Measurements from ENCODE around the gene NPHS1. TPM values are rescaled to one million over a fixed set of nuclear protein-coding genes. Genes with fewer than 3 reads are reported as not detected.

The NPHS1 gene
- total and polyA plus RNA-seq, 9 of the 15 experiments (the other 6 are each of a cell fraction or from before 2014, with no cell fraction given), result 0.01 to 0.28 (median 0.14) TPM; not detected in 5

DNA sequence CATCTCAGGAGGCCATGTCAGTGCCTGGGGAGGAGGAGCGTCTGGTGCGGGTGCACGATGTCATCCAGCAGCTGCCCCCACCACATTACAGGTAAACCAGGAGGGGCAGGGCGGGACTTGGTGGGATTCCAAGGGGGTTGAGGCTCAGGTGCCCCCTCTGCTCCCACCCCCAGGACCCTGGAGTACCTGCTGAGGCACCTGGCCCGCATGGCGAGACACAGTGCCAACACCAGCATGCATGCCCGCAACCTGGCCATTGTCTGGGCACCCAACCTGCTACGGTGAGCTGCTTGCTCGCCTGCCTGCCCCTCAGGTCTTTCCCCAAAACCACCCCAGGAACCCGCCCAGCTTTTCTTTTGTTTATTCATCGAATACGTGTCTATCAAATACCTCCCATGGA, 69.7 kb downstream of the NPHS1 start:
- Histone ChIP-seq H3K9me3 (replicated peaks; ENCODE audit: control insufficient read depth, insufficient read depth, low read depth, low read length) (no peaks in the 10 kb centered on the region), H3K9ac (ENCODE audit: insufficient read depth in 1 of 2, low read depth in 2 of 2, low read length in 2 of 2) (no peak overlapping the region), H3K27me3 (ENCODE audit: control insufficient read depth in 2 of 2, insufficient read depth in 2 of 2, low read length in 2 of 2) (no peaks in the 10 kb centered on the region), H3K4me1 (replicated peaks in 1 of 2; ENCODE audit: control insufficient read depth in 2 of 2, insufficient read depth in 2 of 2, low read length in 2 of 2) (peaks cover 0 to 35% of the 10 kb centered on the region in 2 experiments; a peak in 1 of 5 replicates), H3K36me3 (ENCODE audit: control insufficient read depth, insufficient read depth, low read length) (peaks cover 24% of the 10 kb centered on the region; the same call in 2 of the 3 replicates), H3K27ac (ENCODE audit: extremely low read depth, low read depth, low read length) (no peak overlapping the region), H3K79me2 (ENCODE audit: control insufficient read depth, insufficient read depth, low read length) (no peaks in the 10 kb centered on the region), H3K4me2 (ENCODE audit: insufficient read depth, low read length) (no peak overlapping the region), H2AFZ (ENCODE audit: low read depth, low read length) (no peak overlapping the region), H4K20me1 (replicated peaks; ENCODE audit: control insufficient read depth, insufficient read depth, low read length) (no peaks in the 10 kb centered on the region), H3K9me1 (ENCODE audit: control insufficient read depth, insufficient read depth, low read length) (no peaks in the 10 kb centered on the region), H3K4me3 (no peak overlapping the region)
- no peak for DNase-seq (ENCODE audit: extremely low read depth in 1 of 4, low spot score in 3 of 4)
- in situ Hi-C loops (cut with MboI), result no loop called here
- no peak for FAIRE-seq
- ChIA-PET POLR2A (no interaction called here), CTCF (ENCODE audit: low intra/inter-chr PET ratio) (no interaction called here)
- no TSS peak for BruUV-seq (replicated peaks)
- intact Hi-C loops (cut with micrococcal nuclease), result no loop called here
- ATAC-seq, result no peak
- WGBS (ENCODE audit: insufficient coverage, low coverage, missing lambda C conversion rate), result 78% methylated on average over 9 of the region's 12 CpGs
- no peak for TF ChIP-seq CHD4 (IDR thresholded peaks at IDR 0.05; ENCODE audit: insufficient read depth, insufficient replicate concordance, low read depth, low read length, poor library complexity, severe bottlenecking)
- no peak for TF ChIP-seq ELF2 (CRISPR knock-in tag; IDR thresholded peaks at IDR 0.05)

DNA sequence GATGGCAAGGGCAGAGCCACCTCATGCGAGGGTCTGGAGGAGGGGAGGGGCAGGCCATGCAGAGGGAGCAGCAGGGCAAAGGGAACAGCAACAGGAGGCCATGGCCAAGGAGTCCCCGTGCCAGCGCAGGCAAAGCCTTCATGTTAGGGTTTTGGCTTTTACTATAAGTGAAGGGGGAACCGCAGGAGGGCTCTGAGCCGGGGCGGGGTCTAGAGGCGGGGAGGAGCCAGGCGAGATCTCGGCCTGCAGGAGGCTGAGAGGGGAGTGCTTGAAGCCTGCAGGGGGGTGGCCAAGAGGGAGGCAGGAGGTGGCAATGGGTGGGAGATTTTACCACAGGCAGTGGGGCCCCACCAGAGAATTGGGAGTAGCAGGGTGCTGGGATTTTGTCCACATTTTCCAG, 70.7 kb downstream of the NPHS1 start:
- Histone ChIP-seq H3K27me3 (ENCODE audit: control insufficient read depth in 2 of 2, insufficient read depth in 2 of 2, low read length in 2 of 2) (no peaks in the 10 kb centered on the region), H3K79me2 (ENCODE audit: control insufficient read depth, insufficient read depth, low read length) (no peaks in the 10 kb centered on the region), H2AFZ (ENCODE audit: low read depth, low read length) (no peak overlapping the region), H3K9me1 (ENCODE audit: control insufficient read depth, insufficient read depth, low read length) (no peaks in the 10 kb centered on the region), H3K4me2 (ENCODE audit: insufficient read depth, low read length) (no peak overlapping the region), H4K20me1 (replicated peaks; ENCODE audit: control insufficient read depth, insufficient read depth, low read length) (no peaks in the 10 kb centered on the region), H3K9ac (ENCODE audit: insufficient read depth in 1 of 2, low read depth in 2 of 2, low read length in 2 of 2) (peak overlapping the region in 1 of 2 experiments; percentile 31; a peak in 1 of 4 replicates), H3K36me3 (ENCODE audit: control insufficient read depth, insufficient read depth, low read length) (peaks cover 24% of the 10 kb centered on the region; the same call in 2 of the 3 replicates), H3K4me1 (replicated peaks in 1 of 2; ENCODE audit: control insufficient read depth in 2 of 2, insufficient read depth in 2 of 2, low read length in 2 of 2) (peaks cover 0 to 35% of the 10 kb centered on the region in 2 experiments; a peak in 3 of 5 replicates), H3K27ac (ENCODE audit: extremely low read depth, low read depth, low read length) (no peak overlapping the region), H3K9me3 (replicated peaks; ENCODE audit: control insufficient read depth, insufficient read depth, low read depth, low read length) (no peaks in the 10 kb centered on the region), H3K4me3 (no peak overlapping the region)
- ChIA-PET POLR2A (no interaction called here), CTCF (ENCODE audit: low intra/inter-chr PET ratio) (no interaction called here)
- FAIRE-seq, result no peak
- intact Hi-C loops (cut with micrococcal nuclease), result no loop called here
- BruUV-seq (replicated peaks), result no TSS peak
- WGBS (ENCODE audit: insufficient coverage, low coverage, missing lambda C conversion rate), result 61% methylated on average over 7 of the region's 9 CpGs
- peak; percentile 30; the same call in 1 of the 3 replicates for ATAC-seq
- in situ Hi-C loops (cut with MboI), result no loop called here
- TF ChIP-seq, protein P1, sequence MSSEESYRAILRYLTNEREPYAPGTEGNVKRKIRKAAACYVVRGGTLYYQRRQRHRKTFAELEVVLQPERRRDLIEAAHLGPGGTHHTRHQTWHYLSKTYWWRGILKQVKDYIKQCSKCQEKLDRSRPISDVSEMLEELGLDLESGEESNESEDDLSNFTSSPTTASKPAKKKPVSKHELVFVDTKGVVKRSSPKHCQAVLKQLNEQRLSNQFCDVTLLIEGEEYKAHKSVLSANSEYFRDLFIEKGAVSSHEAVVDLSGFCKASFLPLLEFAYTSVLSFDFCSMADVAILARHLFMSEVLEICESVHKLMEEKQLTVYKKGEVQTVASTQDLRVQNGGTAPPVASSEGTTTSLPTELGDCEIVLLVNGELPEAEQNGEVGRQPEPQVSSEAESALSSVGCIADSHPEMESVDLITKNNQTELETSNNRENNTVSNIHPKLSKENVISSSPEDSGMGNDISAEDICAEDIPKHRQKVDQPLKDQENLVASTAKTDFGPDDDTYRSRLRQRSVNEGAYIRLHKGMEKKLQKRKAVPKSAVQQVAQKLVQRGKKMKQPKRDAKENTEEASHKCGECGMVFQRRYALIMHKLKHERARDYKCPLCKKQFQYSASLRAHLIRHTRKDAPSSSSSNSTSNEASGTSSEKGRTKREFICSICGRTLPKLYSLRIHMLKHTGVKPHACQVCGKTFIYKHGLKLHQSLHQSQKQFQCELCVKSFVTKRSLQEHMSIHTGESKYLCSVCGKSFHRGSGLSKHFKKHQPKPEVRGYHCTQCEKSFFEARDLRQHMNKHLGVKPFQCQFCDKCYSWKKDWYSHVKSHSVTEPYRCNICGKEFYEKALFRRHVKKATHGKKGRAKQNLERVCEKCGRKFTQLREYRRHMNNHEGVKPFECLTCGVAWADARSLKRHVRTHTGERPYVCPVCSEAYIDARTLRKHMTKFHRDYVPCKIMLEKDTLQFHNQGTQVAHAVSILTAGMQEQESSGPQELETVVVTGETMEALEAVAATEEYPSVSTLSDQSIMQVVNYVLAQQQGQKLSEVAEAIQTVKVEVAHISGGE (CRISPR knock-in tag; IDR thresholded peaks at IDR 0.05), result no peak
- TF ChIP-seq JUNB (CRISPR knock-in tag; conservative IDR thresholded peaks at IDR 0.05) (no peak), ZZZ3 (IDR thresholded peaks at IDR 0.05) (no peak), RBFOX2 (IDR thresholded peaks at IDR 0.05; ENCODE audit: low read depth, low read length) (no peak), TGIF2 (CRISPR knock-in tag; IDR thresholded peaks at IDR 0.05) (no peak)
- TF ChIP-seq, protein P2, sequence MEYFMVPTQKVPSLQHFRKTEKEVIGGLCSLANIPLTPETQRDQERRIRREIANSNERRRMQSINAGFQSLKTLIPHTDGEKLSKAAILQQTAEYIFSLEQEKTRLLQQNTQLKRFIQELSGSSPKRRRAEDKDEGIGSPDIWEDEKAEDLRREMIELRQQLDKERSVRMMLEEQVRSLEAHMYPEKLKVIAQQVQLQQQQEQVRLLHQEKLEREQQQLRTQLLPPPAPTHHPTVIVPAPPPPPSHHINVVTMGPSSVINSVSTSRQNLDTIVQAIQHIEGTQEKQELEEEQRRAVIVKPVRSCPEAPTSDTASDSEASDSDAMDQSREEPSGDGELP (CRISPR knock-in tag; IDR thresholded peaks at IDR 0.05; ENCODE audit: borderline replicate concordance), result no peak
- no peak for DNase-seq (ENCODE audit: extremely low read depth in 1 of 4, low spot score in 3 of 4)

All from K562 (cell line).